Stomach smooth muscle (tissue), 2 donors: Measurements from ENCODE around the gene ISY1.
"Not testable (repeated sequence)": the region's sequence is repeated elsewhere in the genome, so short reads cannot be mapped to it uniquely, and the experiment has no call there.

ENCODE experiments used
- H3K27ac ChIP-seq: one replicate; pipeline ENCODE4 v1.7.0; 2013; ENCODE audit warnings: mild to moderate bottlenecking, low read length, inconsistent platforms
- H3K27me3 ChIP-seq, 2 donors: one replicate each; pipeline ENCODE4 v1.7.0; 2013; ENCODE audit warnings: low read length in 2 of 2; ENCODE audit not compliant: insufficient read depth in 2 of 2, control insufficient read depth in 1 of 2
- H3K36me3 ChIP-seq, 2 donors: one replicate each; pipeline ENCODE4 v1.7.0; 2013; ENCODE audit warnings: low read length in 2 of 2; ENCODE audit not compliant: control insufficient read depth in 2 of 2, insufficient read depth in 2 of 2
- H3K4me1 ChIP-seq: one replicate; pipeline ENCODE4 v1.7.0; 2013; ENCODE audit warnings: low read length; ENCODE audit not compliant: control insufficient read depth, insufficient read depth
- H3K4me3 ChIP-seq, 2 donors: one replicate each; pipeline ENCODE4 v1.7.0; 2013; ENCODE audit warnings: low read length in 2 of 2
- H3K9ac ChIP-seq, 2 donors: one replicate each; pipeline ENCODE4 v1.7.0; 2013; ENCODE audit warnings: low read length in 2 of 2, mild to moderate bottlenecking in 1 of 2
- H3K9me3 ChIP-seq, 2 donors: one replicate each; pipeline ENCODE4 v1.7.0; 2013; ENCODE audit warnings: low read length in 2 of 2; ENCODE audit not compliant: control insufficient read depth in 2 of 2
- donor health status: healthy.
- donor health status: Pancreatic carcinoma.

The ISY1 gene

GRCh38 chr3:129160891-129161859, at the start of gene ISY1:
ISY1 (minus strand) TSS chr3:129161063; CDS start chr3:129160975, 88 bp downstream.
- H3K36me3 ChIP-seq: peaks cover 8 to 10% of the 10 kb centered on the region in 2 donors
- H3K4me3 ChIP-seq: peak within 1 kb of the TSS; percentile 74 to 95
- H3K9me3 ChIP-seq: no peaks in the 10 kb centered on the region
- H3K4me1 ChIP-seq: peaks cover 19% of the 10 kb centered on the region
- H3K27me3 ChIP-seq: no peaks in the 10 kb centered on the region
- peak within 1 kb of the TSS; percentile 96 for H3K27ac ChIP-seq
- H3K9ac ChIP-seq: peak within 1 kb of the TSS; percentile 94 to 100

GRCh38 chr3:129207479-129207878, 46.6 kb upstream of the ISY1 start:
- Histone ChIP-seq H3K27me3 (no peaks in the 10 kb centered on the region), H3K4me3 (no peak overlapping the region), H3K4me1 (peaks cover 17% of the 10 kb centered on the region), H3K36me3 (no peaks in the 10 kb centered on the region), H3K9me3 (no peaks in the 10 kb centered on the region), H3K9ac (no peak overlapping the region), H3K27ac (peak overlapping the region; percentile 19)

- peaks cover 9% of the 10 kb centered on the region for H3K4me1 ChIP-seq
- H3K36me3 ChIP-seq: no peaks in the 10 kb centered on the region
- H3K9me3 ChIP-seq: no peaks in the 10 kb centered on the region
- H3K4me3 ChIP-seq: no peak overlapping the region
- no peaks in the 10 kb centered on the region for H3K27me3 ChIP-seq
- no peak overlapping the region for H3K9ac ChIP-seq
- no peak overlapping the region for H3K27ac ChIP-seq
Measured at GRCh38 chr3:129205109-129205832, 44.4 kb upstream of the ISY1 start.

GRCh38 chr3:129204473-129204872, 43.6 kb upstream of the ISY1 start:
- no peak overlapping the region for H3K9ac ChIP-seq
- no peak overlapping the region for H3K4me3 ChIP-seq
- H3K27ac ChIP-seq: no peak overlapping the region
- no peaks in the 10 kb centered on the region for H3K36me3 ChIP-seq
- peaks cover 9% of the 10 kb centered on the region for H3K4me1 ChIP-seq
- no peaks in the 10 kb centered on the region for H3K9me3 ChIP-seq
- H3K27me3 ChIP-seq: no peaks in the 10 kb centered on the region

GRCh38 chr3:129199366-129199765, 38.5 kb upstream of the ISY1 start:
- H3K4me1 ChIP-seq: peaks cover 26% of the 10 kb centered on the region
- H3K27me3 ChIP-seq: no peaks in the 10 kb centered on the region
- no peaks in the 10 kb centered on the region for H3K9me3 ChIP-seq
- no peak overlapping the region for H3K9ac ChIP-seq
- H3K36me3 ChIP-seq: no peaks in the 10 kb centered on the region
- no peak overlapping the region for H3K4me3 ChIP-seq
- H3K27ac ChIP-seq: no peak overlapping the region

- no peaks in the 10 kb centered on the region for H3K9me3 ChIP-seq
- peaks cover 26% of the 10 kb centered on the region for H3K4me1 ChIP-seq
- H3K27ac ChIP-seq: peak overlapping the region; percentile 81
- H3K4me3 ChIP-seq: no peak overlapping the region
- peak overlapping the region; percentile 25 to 55 for H3K9ac ChIP-seq
- H3K27me3 ChIP-seq: no peaks in the 10 kb centered on the region
- no peaks in the 10 kb centered on the region for H3K36me3 ChIP-seq
Measured at GRCh38 chr3:129197321-129197720, 36.5 kb upstream of the ISY1 start.

GRCh38 chr3:129196601-129197000, 35.7 kb upstream of the ISY1 start:
- no peaks in the 10 kb centered on the region for H3K36me3 ChIP-seq
- peak overlapping the region; percentile 81 for H3K27ac ChIP-seq
- H3K9me3 ChIP-seq: no peaks in the 10 kb centered on the region
- peak overlapping the region in 1 of 2 donors; percentile 62 for H3K9ac ChIP-seq
- peaks cover 26% of the 10 kb centered on the region for H3K4me1 ChIP-seq
- no peak overlapping the region for H3K4me3 ChIP-seq
- H3K27me3 ChIP-seq: no peaks in the 10 kb centered on the region

- peak overlapping the region; percentile 41 to 52 for H3K4me3 ChIP-seq
- no peaks in the 10 kb centered on the region for H3K9me3 ChIP-seq
- H3K9ac ChIP-seq: peak overlapping the region; percentile 62 to 64
- H3K36me3 ChIP-seq: no peaks in the 10 kb centered on the region
- peaks cover 26% of the 10 kb centered on the region for H3K4me1 ChIP-seq
- H3K27me3 ChIP-seq: no peaks in the 10 kb centered on the region
- H3K27ac ChIP-seq: peak overlapping the region; percentile 81
Measured at GRCh38 chr3:129195731-129196256, 34.9 kb upstream of the ISY1 start.

GRCh38 chr3:129189793-129190192, 28.9 kb upstream of the ISY1 start:
- not testable (repeated sequence) for H3K4me3 ChIP-seq, H3K9me3 ChIP-seq, H3K27ac ChIP-seq, H3K27me3 ChIP-seq, H3K36me3 ChIP-seq, H3K4me1 ChIP-seq, H3K9ac ChIP-seq

GRCh38 chr3:129187857-129188256, 27.0 kb upstream of the ISY1 start:
- Histone ChIP-seq H3K27me3 (no peaks in the 10 kb centered on the region), H3K27ac (no peak overlapping the region), H3K36me3 (no peaks in the 10 kb centered on the region), H3K9me3 (no peaks in the 10 kb centered on the region), H3K9ac (peak overlapping the region in 1 of 2 donors; percentile 7), H3K4me1 (peaks cover 6% of the 10 kb centered on the region), H3K4me3 (no peak overlapping the region)
